Glutamatergic neuron (in vitro differentiated cells): Measurements from ENCODE around the gene SLC35E3. TPM values are rescaled to one million over a fixed set of nuclear protein-coding genes. Genes with fewer than 3 reads are reported as not detected.
"Not testable (repeated sequence)": the region's sequence is repeated elsewhere in the genome, so short reads cannot be mapped to it uniquely, and the experiment has no call there.

Experiments used
- DNase-seq: peaks from one replicate; pipeline ENCODE4 v3.0.0; 2022
- H3K27ac Mint-ChIP-seq: one replicate; pipeline ENCODE4 v1.8.0; 2020; ENCODE audit warnings: mild to moderate bottlenecking, mixed read lengths, inconsistent platforms; ENCODE audit not compliant: unreplicated experiment
- H3K27me3 Mint-ChIP-seq: one replicate; pipeline ENCODE4 v1.8.0; 2020; ENCODE audit warnings: mild to moderate bottlenecking, moderate library complexity, mixed read lengths, inconsistent platforms; ENCODE audit not compliant: unreplicated experiment
- H3K36me3 Mint-ChIP-seq: one replicate; pipeline ENCODE4 v1.8.0; 2020; ENCODE audit warnings: mild to moderate bottlenecking, mixed read lengths, inconsistent platforms; ENCODE audit not compliant: unreplicated experiment
- H3K4me1 Mint-ChIP-seq: one replicate; pipeline ENCODE4 v1.8.0; 2020; ENCODE audit warnings: mild to moderate bottlenecking, low read depth, mixed read lengths, inconsistent platforms; ENCODE audit not compliant: unreplicated experiment
- H3K4me3 Mint-ChIP-seq: one replicate; pipeline ENCODE4 v1.8.0; 2020; ENCODE audit warnings: mild to moderate bottlenecking, mixed read lengths, inconsistent platforms; ENCODE audit not compliant: unreplicated experiment
- H3K9me3 Mint-ChIP-seq: one replicate; pipeline ENCODE4 v1.8.0; 2020; ENCODE audit warnings: mild to moderate bottlenecking, moderate library complexity, mixed read lengths, inconsistent platforms; ENCODE audit not compliant: unreplicated experiment
- CTCF ChIP-seq: fragments of 200-600 bp; sonication (generic); IDR thresholded peaks from one replicate; pipeline ENCODE4 v1.5.0; 2021; ENCODE audit not compliant: partially characterized antibody, unreplicated experiment
- total RNA-seq: library from RNA; stranded (reverse); fragmentation: NEBNext Ultra II Directional; extraction: Animal tissue kit (Norgen Biotek cat#: 25700); gene quantifications from one replicate; pipeline ENCODE4 v1.2.1, GENCODE V29; 2021; ENCODE audit not compliant: unreplicated experiment

The SLC35E3 gene
- total RNA-seq, 1 donor from 2014 or later: 26.2 TPM

GRCh38 chr12:68798882-68799234 lies 52.9 kb downstream of the SLC35E3 start:
- Mint-ChIP-seq H3K36me3 (no peaks in the 10 kb centered on the region), H3K4me3 (no peak overlapping the region), H3K4me1 (no peaks in the 10 kb centered on the region), H3K27me3 (no peaks in the 10 kb centered on the region), H3K9me3 (no peaks in the 10 kb centered on the region), H3K27ac (no peak overlapping the region)
- no peak for TF ChIP-seq CTCF
- DNase-seq: no peak

- H3K36me3 Mint-ChIP-seq: peaks cover 2% of the 10 kb centered on the region
- DNase-seq: no peak
- no peak overlapping the region for H3K4me3 Mint-ChIP-seq
- no peaks in the 10 kb centered on the region for H3K4me1 Mint-ChIP-seq
- H3K27me3 Mint-ChIP-seq: peaks cover 2% of the 10 kb centered on the region
- TF ChIP-seq CTCF: no peak
- no peaks in the 10 kb centered on the region for H3K9me3 Mint-ChIP-seq
- H3K27ac Mint-ChIP-seq: no peak overlapping the region
Measured at GRCh38 chr12:68800294-68800693, 54.3 kb downstream of the SLC35E3 start.

- H3K27me3 Mint-ChIP-seq, H3K4me3 Mint-ChIP-seq, H3K4me1 Mint-ChIP-seq, H3K36me3 Mint-ChIP-seq, H3K27ac Mint-ChIP-seq, H3K9me3 Mint-ChIP-seq, DNase-seq: not testable (repeated sequence)
Measured at GRCh38 chr12:68801124-68801523, 55.1 kb downstream of the SLC35E3 start.

- H3K36me3 Mint-ChIP-seq, H3K9me3 Mint-ChIP-seq, H3K27ac Mint-ChIP-seq, H3K4me1 Mint-ChIP-seq, H3K4me3 Mint-ChIP-seq, H3K27me3 Mint-ChIP-seq, DNase-seq: not testable (repeated sequence)
Measured at GRCh38 chr12:68802372-68802745, 56.4 kb downstream of the SLC35E3 start.

- DNase-seq, H3K27ac Mint-ChIP-seq, H3K27me3 Mint-ChIP-seq, H3K4me3 Mint-ChIP-seq, H3K4me1 Mint-ChIP-seq, H3K9me3 Mint-ChIP-seq, H3K36me3 Mint-ChIP-seq: not testable (repeated sequence)
Measured at GRCh38 chr12:68802911-68803651, 57.1 kb downstream of the SLC35E3 start.

- peaks cover 7% of the 10 kb centered on the region for H3K27me3 Mint-ChIP-seq
- no peaks in the 10 kb centered on the region for H3K4me1 Mint-ChIP-seq
- no peak for DNase-seq
- no peak overlapping the region for H3K27ac Mint-ChIP-seq
- no peak overlapping the region for H3K4me3 Mint-ChIP-seq
- peaks cover 5% of the 10 kb centered on the region for H3K36me3 Mint-ChIP-seq
- no peak for TF ChIP-seq CTCF
- peaks cover 7% of the 10 kb centered on the region for H3K9me3 Mint-ChIP-seq
Measured at GRCh38 chr12:68803948-68804656, 58.1 kb downstream of the SLC35E3 start.
